GM18951 (cell line): ENCODE results near the gene EIF3K.

Source experiments
- POLR2A ChIP-seq: IDR thresholded peaks from 4 replicates; pipeline ENCODE4 v1.6.1; 2011; ENCODE audit warnings: mild to moderate bottlenecking; ENCODE audit not compliant: insufficient read length, insufficient read depth; ENCODE audit errors: extremely low read depth
- in situ Hi-C: fragments of 300-500 bp; cut with MboI; formaldehyde crosslinking; loops from one replicate; pipeline ENCODE4 v1.12.0; 2022; ENCODE audit warnings: low sequenced_read_pairs, mixed read lengths, inconsistent platforms; ENCODE audit not compliant: unreplicated experiment

The EIF3K gene

GRCh38 chr19:38671654-38672053 is 52.7 kb downstream of the EIF3K start:
- in situ Hi-C loops = no loop called here

GRCh38 chr19:38673030-38673429 is 54.0 kb downstream of the EIF3K start:
- in situ Hi-C loops = no loop called here
- no peak for TF ChIP-seq POLR2A

More at GRCh38 chr19:38671654-38672053, 52.7 kb downstream of the EIF3K start:
- TF ChIP-seq POLR2A = no peak

GRCh38 chr19:38674388-38675171 is 55.6 kb downstream of the EIF3K start:
- no peak for TF ChIP-seq POLR2A
- in situ Hi-C loops = no loop called here

- in situ Hi-C loops = no loop called here
- TF ChIP-seq POLR2A = no peak
Observed at GRCh38 chr19:38675611-38676010, 56.6 kb downstream of the EIF3K start.

GRCh38 chr19:38676023-38676877 is 57.3 kb downstream of the EIF3K start:
- TF ChIP-seq POLR2A = no peak
- in situ Hi-C loops = no loop called here

- no peak for TF ChIP-seq POLR2A
- in situ Hi-C loops = no loop called here
Observed at GRCh38 chr19:38676878-38677646, 58.1 kb downstream of the EIF3K start.

- TF ChIP-seq POLR2A = no peak
- in situ Hi-C loops = no loop called here
Observed at GRCh38 chr19:38678217-38678890, 59.4 kb downstream of the EIF3K start.

- no peak for TF ChIP-seq POLR2A
- in situ Hi-C loops = no loop called here
Observed at GRCh38 chr19:38678891-38679494, 60.0 kb downstream of the EIF3K start.

GRCh38 chr19:38679839-38680238 is 60.9 kb downstream of the EIF3K start:
- TF ChIP-seq POLR2A = no peak
- in situ Hi-C loops = no loop called here

- TF ChIP-seq POLR2A = no peak
- in situ Hi-C loops = no loop called here
Observed at GRCh38 chr19:38682195-38682867, 63.3 kb downstream of the EIF3K start.

DNA sequence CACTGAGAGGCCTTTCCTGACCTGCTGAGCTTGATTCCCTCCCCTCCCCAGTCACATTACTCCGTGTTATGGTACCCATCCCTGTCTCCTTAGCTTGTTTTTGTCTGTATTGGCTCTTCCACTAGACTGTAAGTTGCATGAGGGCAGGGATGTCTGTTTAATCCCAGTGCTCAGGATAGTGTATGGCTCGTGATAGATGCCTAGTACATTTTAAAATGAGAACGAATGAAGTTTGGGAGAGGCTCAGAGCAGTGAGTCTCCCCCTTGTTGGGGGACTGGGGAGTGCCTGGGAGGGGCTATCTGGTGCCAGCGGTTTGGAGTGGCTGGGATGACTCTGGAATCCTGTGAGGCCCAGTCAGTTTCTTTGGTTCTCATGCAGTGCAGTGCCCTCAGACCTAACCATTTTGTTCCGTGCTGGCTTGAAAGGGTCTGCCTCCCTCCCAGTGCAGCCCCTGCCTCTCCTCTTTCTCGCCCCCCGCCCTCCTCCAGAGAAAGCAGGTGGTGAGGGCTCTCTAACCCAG is 63.9 kb downstream of the EIF3K start:
- in situ Hi-C loops = no loop called here
- no peak for TF ChIP-seq POLR2A
